HG02981 (cell line): ENCODE measurements around the gene GLDC.
A peak's percentile ranks its signal among the peaks of the same experiment; 100 is the strongest.

Experiments
- ATAC-seq: cut with Tn5 transposase; IDR thresholded peaks from one replicate; pipeline ENCODE4 v1.9.1; 2021; ENCODE audit warnings: mild to moderate bottlenecking, moderate library complexity; ENCODE audit not compliant: unreplicated experiment

Gene GLDC

DNA sequence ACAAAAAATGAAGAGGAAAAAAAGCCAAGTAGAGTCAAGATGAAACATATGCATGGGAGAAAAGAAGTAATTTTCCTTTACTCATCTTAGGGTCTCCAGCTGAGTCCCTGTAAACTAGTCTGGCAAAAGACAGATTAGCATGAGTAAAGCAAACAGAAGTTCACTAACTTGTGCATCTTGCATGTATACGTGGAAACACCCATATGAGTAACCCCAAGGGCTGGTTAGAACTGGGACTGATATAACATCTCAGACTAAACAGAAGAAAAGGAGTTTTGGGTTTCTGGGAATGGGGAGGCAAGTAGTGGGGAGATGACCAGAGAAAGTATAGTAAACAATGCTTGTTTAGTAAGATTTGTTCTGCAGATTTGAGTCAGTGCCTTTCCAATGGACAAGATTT lies 20.1 kb upstream of the GLDC start:
- no peak for ATAC-seq

DNA sequence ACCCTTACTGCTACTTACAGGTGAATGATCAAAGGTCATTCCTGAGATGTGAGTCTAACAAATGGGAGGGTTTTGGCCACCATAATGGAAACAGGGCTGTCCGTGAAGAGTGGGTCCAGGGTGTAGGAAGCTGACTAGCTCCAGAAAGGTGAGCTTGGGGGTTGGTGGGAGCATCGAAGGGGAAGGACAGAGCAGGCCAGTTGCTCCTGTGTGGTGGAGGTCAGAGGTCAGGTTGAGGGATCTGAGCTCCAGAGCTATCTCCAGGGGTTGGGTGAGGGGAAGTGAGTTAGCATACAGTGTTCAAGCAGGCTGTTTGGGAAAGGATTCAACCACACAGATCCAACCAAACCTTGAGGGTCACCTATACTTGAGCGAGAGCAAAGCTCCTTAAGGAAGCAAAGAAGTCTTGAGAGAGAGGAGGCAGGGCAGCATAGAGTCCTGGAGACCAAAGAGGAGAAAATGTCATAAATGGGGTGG lies 18.7 kb upstream of the GLDC start:
- no peak for ATAC-seq

DNA sequence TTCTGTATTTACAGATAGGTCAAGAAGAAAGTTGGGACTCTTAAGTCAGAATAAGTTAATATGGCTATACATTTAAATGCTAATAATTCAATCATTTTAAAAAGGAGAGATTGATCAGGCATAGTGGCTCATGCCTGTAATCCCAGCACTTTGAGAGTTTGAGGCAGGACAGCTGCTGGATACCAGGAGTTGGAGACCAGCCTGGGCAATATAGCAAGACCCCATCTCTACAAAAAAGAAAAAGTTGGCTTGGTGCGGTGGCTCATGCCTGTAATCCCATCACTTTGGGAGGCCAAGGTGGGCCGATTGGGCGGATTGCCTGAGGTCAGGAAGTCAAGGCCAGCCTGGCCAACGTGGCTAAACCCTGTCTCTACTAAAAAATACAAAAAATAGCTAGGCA lies 15.0 kb upstream of the GLDC start:
- no peak for ATAC-seq

DNA sequence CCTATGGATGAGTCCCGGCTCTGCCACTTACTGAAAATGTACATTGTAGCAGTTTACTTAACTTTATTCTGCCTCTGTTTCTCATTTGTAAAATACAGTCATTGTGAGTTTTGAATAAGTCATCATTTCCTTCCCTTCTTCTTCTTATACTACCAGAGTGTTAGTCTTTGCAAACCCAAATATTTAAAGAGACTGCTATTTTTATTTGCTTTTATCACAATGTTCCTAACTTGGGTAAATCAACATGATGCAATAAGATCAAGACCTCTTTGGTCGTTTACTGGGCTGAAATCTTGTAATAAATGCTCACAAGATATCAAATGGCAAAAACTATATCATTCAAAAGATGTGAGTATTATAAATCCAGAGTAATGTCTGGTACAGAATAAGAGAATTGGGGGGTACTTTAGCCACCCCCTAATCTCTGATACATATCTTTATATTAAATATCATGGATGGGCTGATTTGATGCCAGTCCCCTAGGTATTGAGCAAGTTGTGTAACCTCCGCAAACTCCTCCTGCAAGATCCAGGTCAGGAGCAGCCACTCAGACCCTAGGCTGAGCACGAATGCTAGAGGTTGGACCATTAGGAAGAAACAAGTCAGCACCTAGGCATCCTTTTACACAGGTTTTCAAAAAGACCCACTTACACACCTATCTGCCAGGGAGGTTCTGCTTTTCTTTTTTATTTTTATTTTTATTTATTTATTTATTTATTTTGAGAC lies 13.3 kb upstream of the GLDC start:
- ATAC-seq: no peak

DNA sequence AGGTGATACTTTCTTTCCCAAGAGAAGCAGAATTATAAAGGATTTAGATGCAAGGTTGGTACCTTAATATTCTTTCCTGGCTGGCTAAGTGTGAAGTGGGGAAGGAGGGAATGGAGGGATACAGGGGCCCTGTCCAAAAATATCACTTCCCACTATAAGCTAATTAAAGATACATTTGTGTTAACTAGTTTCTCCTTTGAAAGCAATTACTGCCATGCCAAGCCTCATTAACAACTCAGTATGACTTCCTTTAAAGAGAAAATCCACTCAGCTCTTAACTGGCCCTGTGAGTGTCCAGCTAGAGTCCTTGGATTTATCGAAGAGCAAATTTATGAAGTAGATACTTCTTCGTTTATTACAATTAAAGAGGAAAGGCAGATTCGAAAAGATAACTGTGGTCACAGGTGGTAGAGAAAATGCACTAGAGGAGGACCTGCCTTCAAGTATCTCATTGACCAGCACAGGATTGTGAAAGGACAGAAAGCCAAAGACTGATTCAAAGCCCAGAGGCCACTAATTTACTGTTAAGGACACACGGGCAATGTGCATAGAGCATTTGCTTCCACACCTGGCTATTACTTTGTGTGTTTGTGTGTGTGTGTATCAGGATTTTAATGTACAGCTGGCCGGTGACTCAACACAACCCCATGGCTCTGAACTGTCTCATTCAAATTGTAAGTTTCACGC lies 11.2 kb upstream of the GLDC start:
- ATAC-seq: no peak

- peak; percentile 86 for ATAC-seq
Observed at GRCh38 chr9:6655036-6655435, 9.5 kb upstream of the GLDC start.

GRCh38 chr9:6646293-6646636 lies 736 bp upstream of the GLDC start:
- ATAC-seq: no peak

GRCh38 chr9:6645105-6645354 lies 499 bp downstream of the GLDC start:
- peak; percentile 35 for ATAC-seq

GRCh38 chr9:6644346-6645104 lies 1.0 kb downstream of the GLDC start:
- ATAC-seq: no peak

DNA sequence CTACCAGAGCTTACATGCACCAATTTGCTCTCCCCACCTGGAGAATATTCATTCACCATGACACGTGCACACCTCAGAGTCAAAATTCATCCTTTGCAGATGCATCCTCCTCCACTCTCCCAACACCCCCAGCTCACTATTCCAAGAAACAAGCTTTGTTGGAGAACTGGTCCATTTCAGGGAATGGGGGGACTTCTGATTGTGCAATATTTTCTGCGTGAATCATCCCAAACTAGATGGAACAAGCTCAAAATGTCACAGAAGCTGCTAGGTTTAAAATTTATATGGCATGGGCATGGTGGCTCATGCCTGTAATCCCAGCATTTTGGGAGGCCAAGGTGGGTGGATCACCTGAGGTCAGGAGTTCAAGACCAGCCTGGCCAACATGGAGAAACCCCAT lies 3.6 kb downstream of the GLDC start:
- no peak for ATAC-seq

DNA sequence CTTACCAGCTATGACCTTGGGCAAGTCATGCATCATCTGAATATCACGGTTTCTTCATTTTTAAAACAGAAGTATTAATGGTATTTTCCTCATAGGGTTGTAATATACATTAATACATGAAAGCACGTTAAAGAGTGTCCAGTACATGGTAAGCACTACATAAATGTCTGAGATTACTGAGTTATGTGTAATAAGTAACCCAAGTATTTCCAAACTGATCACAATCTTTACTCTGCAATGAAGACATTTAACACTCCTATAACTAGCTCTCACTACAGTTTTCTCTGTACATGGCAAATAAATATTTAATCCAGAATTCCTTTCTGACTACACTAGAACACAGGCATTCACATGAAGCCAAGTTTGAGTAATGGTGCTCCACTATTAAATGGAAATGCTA lies 4.0 kb downstream of the GLDC start:
- no peak for ATAC-seq

- no peak for ATAC-seq
Observed at GRCh38 chr9:6641056-6641455, 4.5 kb downstream of the GLDC start.

GRCh38 chr9:6640268-6641051 lies 5.1 kb downstream of the GLDC start:
- no peak for ATAC-seq

DNA sequence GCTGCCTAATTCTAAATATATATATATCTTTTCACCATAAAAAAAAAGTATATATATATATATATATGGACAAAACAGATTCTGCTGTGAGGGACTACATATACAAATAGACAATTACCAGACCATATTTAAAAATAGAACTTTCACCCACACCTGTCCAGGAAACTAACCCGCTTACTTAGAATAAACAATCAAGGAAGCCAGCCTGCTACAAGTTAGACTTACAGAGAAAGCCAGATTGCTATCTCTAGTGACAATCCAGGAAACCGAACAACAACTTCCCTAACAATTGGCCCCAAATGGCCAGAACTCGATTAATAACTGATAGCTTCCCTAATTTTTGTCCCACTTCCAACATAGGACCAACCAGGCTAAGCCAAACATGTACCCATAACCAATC lies 5.9 kb downstream of the GLDC start:
- no peak for ATAC-seq

DNA sequence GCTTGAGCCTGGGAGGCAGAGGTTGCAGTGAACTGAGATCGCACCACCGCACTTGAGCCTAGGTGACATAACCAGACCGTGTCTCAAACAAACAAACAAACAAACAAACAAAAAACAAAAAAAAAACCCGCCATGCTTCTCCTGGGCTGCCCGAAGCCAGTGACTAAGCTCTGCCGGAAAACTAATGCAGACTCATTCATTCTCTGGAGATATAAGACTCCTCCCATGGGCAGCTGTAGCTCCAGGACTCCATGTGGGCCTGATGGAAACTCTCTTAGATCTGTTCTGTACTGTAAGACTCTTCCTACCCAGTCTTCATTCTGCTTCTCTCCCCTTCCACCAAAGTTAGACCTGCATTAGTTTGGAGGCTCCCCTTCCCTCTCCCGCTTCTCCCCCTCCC lies 11.1 kb downstream of the GLDC start:
- no peak for ATAC-seq

DNA sequence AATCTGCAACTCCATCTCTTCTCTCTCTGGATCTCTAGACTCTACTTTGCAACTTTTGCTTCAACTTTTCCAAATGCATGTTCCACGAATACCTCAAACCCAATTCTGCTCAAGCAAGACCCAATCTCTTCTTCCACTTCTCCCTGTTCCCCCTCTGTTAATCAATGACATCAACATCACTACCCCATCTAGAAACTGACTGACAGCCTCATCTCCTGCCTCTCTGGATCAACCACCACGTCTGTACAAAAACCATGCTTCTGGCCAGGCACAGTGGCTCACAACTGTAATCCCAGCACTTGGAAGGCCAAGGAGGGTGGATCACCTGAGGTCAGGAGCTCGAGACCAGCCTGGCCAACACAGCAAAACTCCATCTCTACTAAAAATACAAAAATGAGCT lies 12.2 kb downstream of the GLDC start:
- ATAC-seq: no peak

GRCh38 chr9:6632516-6633183 lies 12.9 kb downstream of the GLDC start:
- peak; percentile 97 for ATAC-seq

DNA sequence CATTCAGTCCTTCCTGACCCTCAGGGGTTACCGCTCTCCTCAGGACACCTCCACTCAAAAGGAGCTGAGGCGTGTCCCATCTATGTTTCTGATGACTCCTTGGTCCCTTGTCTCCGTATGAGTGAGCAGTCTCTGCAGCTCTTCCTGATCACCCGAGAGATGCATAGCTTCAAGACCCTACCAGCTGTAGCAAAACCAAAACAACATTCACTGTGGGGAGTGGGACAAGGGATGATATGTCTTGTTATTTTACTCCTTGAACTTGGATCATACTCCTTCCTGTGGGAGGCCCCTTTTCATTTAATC lies 14.4 kb downstream of the GLDC start:
- peak; percentile 16 for ATAC-seq

- peak; percentile 47 for ATAC-seq
Observed at GRCh38 chr9:6630502-6631206, 14.9 kb downstream of the GLDC start.

DNA sequence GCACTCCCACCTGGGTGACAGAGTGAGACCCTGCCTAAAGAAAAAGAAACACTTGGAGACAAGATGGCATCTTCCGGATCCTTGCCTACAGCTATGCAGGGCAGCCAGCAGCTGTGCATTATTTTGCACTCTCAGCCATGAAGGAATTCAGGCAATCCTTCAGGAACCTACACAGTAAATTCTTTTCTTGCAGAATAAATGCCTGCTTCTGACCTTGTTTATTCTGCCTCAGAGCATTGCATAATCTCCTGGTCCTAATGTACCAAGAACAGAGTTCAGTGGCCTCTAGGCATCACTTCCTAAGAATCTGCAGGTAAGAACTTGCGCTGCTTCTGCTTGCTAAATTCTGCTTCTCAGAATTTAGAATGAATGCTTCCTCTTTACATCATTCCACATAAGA lies 16.8 kb downstream of the GLDC start:
- no peak for ATAC-seq

DNA sequence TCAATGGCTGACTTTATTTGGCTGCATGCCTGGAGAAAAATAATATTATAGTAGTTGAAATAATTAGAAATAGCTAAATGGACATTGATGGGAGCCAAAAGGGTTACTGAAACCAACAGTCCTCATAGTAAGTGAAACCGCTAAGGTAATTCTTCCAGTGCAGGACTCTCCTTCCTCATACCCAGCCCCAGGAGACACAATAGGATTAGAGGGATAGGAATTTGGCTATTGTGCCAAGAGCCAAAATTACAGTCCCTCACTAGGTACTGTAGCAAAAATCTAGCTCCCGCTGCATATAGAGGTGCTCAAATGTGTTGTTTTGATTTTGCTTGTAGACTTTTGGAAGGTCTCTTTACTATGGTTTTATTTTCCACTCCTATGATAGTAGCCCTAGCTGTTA lies 20.2 kb downstream of the GLDC start:
- no peak for ATAC-seq
